WTC11 (cell line): ENCODE data around the gene CRYBG3.

Source experiments
- AFF4 ChIP-seq: sonication (generic); formaldehyde crosslinking; IDR thresholded peaks from 2 replicates; pipeline ENCODE4 v1.8.1; 2023; ENCODE audit warnings: mild to moderate bottlenecking, missing genetic modification reagents, borderline replicate concordance
- CTCF ChIP-seq: fragments of 200-600 bp; IDR thresholded peaks from 2 replicates; pipeline ENCODE4 v1.8.0; 2022; ENCODE audit warnings: antibody characterized with exemption
- ETV6 ChIP-seq: sonication (generic); formaldehyde crosslinking; IDR thresholded peaks from 2 replicates; pipeline ENCODE4 v1.8.1; 2022; ENCODE audit warnings: mild to moderate bottlenecking, missing genetic modification reagents
- JUN ChIP-seq: sonication (generic); formaldehyde crosslinking; IDR thresholded peaks from 2 replicates; pipeline ENCODE4 v1.8.0; 2023; ENCODE audit warnings: mild to moderate bottlenecking, missing genetic modification reagents
- NR3C1 ChIP-seq: sonication (generic); formaldehyde crosslinking; conservative IDR thresholded peaks from 2 replicates; pipeline ENCODE4 v1.8.1; 2023; ENCODE audit warnings: low read depth, mild to moderate bottlenecking, missing genetic modification reagents
- PREB ChIP-seq: sonication (generic); formaldehyde crosslinking; IDR thresholded peaks from 2 replicates; pipeline ENCODE4 v1.8.1; 2022; ENCODE audit warnings: mild to moderate bottlenecking, missing genetic modification reagents, moderate library complexity, borderline replicate concordance
- SMAD4 ChIP-seq: sonication (generic); formaldehyde crosslinking; IDR thresholded peaks from 2 replicates; pipeline ENCODE4 v1.8.0; 2022; ENCODE audit warnings: mild to moderate bottlenecking, missing genetic modification reagents
- STAT6 ChIP-seq: sonication (generic); formaldehyde crosslinking; conservative IDR thresholded peaks from 2 replicates; pipeline ENCODE4 v1.8.1; 2023; ENCODE audit warnings: mild to moderate bottlenecking, low read depth, missing genetic modification reagents, moderate library complexity
- TCF7 ChIP-seq: sonication (generic); formaldehyde crosslinking; IDR thresholded peaks from 2 replicates; pipeline ENCODE4 v1.8.0; 2022; ENCODE audit warnings: mild to moderate bottlenecking, low read depth, missing genetic modification reagents, moderate library complexity
- TEAD4 ChIP-seq: sonication (generic); formaldehyde crosslinking; IDR thresholded peaks from 2 replicates; pipeline ENCODE4 v1.8.0; 2022; ENCODE audit warnings: mild to moderate bottlenecking, missing genetic modification reagents
- USF1 ChIP-seq: sonication (generic); formaldehyde crosslinking; IDR thresholded peaks from 2 replicates; pipeline ENCODE4 v1.8.0; 2022; ENCODE audit warnings: mild to moderate bottlenecking, missing genetic modification reagents
- ZNF281 ChIP-seq: sonication (generic); formaldehyde crosslinking; IDR thresholded peaks from 2 replicates; pipeline ENCODE4 v1.8.0; 2023; ENCODE audit warnings: mild to moderate bottlenecking, missing genetic modification reagents

- TF ChIP-seq STAT6 (CRISPR knock-in tag) (no peak), JUN (no peak), USF1 (CRISPR knock-in tag) (no peak), NR3C1 (no peak), CTCF (no peak), ZNF281 (CRISPR knock-in tag) (0 out of 2 replicates have a peak, but pooled peaks have one; percentile 43), TEAD4 (CRISPR knock-in tag) (no peak), SMAD4 (CRISPR knock-in tag) (no peak), PREB (CRISPR knock-in tag) (no peak), TCF7 (CRISPR knock-in tag) (no peak), ETV6 (CRISPR knock-in tag) (no peak), AFF4 (no peak)
Measured at GRCh38 chr3:97821774-97822358, at the start of gene CRYBG3.
